ENCODE measurements around the gene HIVEP3.

The HIVEP3 gene

DNA sequence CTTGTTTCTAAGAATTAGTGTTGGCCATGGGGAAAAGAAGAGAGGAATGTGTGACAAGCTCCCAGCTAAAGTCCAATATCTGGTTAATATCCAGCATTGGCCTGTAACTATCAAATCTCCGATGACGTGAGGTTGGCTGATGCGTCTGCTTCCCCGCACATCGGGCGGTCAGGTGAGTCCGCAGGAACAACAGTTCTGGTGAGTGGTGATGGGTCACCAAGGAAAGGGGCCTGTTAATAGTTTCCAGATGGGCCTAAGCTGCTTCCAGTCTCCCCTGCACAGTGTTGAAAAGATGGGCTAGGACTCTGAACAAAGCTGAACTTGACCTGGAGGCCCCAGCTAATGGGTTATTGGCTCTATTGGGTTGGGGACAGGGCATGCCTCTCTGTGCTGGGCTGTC lies 241.1 kb downstream of the HIVEP3 start:
- no peak for DNase-seq

GRCh38 chr1:41675401-41675800 lies 243.3 kb downstream of the HIVEP3 start:
- no peak for DNase-seq

DNA sequence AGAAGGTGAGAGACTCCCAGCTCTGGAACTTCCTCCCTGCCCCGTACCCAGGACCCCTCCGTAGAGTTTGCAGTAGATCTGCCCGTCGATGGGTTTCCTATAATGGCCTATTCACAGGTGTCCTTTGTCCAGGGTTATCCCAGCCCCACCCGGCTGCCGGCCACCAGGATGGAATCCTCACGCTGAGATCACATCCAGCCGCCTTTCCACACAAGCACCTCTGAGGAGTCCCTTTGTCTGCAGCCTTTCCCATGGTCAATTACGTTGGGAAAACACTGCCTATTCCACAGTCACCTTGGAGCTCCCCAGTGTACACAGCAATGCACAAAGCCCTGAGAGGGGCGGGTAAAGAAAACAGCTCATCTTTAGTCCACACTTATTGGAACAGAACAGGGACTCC lies 244.2 kb downstream of the HIVEP3 start:
- no peak for DNase-seq

DNA sequence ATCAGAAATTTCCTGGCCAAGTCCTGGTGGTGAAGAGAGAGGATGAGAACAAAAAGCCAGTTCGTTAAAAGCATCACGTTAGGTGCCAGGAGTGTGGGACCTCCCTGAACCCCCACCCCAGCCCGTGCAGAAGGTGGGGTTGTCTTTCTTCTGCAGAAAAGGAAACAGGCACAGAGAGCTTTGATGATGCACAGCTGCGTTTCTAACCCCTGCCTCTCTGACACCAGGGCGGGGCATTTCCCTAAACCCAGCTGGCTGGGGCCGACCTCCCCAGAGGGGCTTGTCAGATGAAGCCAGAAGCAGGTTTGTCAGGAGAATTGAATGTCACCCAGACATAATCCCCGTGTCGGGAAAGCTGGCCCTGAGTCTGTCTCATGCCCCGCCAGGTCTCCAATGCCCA lies 244.9 kb downstream of the HIVEP3 start:
- peak; percentile 8 for DNase-seq

GRCh38 chr1:41673378-41673777 lies 245.3 kb downstream of the HIVEP3 start:
- peak; percentile 57 for DNase-seq

GRCh38 chr1:41672641-41673361 lies 245.9 kb downstream of the HIVEP3 start:
- DNase-seq, result peak; percentile 25

DNA sequence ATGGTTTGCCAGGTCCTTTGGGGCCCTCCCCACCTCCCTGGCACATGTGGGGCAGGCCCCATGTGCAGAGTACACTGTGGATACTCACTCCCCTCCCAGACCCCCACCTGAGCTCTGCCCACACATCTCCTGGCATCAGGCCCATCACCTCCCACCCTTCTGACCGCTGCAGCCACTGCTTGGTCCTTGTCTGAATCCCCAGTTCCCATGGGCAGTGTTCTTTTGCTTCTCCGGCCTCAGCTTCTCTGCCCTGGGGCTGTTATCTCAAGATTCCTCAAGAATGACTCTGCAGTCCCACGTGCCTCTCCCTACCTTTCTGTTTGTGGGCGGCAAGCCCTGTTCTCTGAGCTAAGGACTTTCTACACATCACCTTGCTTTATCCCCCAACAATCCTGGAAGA lies 246.5 kb downstream of the HIVEP3 start:
- DNase-seq, result no peak

GRCh38 chr1:41671116-41671755 lies 247.5 kb downstream of the HIVEP3 start:
- no peak for DNase-seq

DNA sequence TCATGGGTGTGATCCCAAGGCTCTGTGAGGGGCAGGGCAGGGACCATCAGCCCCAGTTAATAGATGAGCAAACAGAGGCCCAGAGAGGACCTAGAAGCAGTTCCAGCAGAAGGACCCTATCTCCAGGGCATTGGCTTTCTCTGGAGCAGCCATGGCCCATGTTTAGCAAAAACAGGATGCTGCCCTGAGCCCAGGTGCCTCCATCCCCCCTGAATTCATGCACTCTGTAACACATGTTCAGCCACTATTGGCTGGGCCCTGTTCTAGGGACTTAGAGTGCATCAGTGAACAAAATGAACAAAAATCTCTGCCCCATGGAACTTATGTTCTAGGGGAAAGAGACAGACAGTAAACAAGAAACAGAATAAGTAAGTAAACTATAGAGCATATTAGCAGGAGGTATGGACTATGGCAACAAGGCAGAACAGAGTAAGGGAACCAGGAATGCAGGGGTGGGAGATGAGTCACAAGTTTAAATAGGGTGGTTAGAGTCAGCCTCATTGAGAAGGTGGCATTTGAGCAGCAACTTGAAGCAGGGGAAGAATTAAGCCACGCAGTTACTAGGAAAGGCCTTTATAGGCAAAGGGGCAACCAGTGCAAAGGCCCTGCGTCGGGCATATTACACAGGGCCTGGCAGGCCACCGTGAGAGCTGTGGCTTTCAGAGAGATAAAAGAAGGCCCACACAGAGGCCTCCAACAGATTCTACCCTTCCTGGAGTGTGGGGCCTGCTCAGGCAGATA lies 248.3 kb downstream of the HIVEP3 start:
- DNase-seq, result peak; percentile 5

GRCh38 chr1:41668967-41669366 lies 249.8 kb downstream of the HIVEP3 start:
- DNase-seq, result no peak

- no peak for DNase-seq
These were observed 250.6 kb downstream of the HIVEP3 start for GRCh38 chr1:41668054-41668660.

- DNase-seq, result no peak
These were observed 251.6 kb downstream of the HIVEP3 start for GRCh38 chr1:41666981-41667631.

DNA sequence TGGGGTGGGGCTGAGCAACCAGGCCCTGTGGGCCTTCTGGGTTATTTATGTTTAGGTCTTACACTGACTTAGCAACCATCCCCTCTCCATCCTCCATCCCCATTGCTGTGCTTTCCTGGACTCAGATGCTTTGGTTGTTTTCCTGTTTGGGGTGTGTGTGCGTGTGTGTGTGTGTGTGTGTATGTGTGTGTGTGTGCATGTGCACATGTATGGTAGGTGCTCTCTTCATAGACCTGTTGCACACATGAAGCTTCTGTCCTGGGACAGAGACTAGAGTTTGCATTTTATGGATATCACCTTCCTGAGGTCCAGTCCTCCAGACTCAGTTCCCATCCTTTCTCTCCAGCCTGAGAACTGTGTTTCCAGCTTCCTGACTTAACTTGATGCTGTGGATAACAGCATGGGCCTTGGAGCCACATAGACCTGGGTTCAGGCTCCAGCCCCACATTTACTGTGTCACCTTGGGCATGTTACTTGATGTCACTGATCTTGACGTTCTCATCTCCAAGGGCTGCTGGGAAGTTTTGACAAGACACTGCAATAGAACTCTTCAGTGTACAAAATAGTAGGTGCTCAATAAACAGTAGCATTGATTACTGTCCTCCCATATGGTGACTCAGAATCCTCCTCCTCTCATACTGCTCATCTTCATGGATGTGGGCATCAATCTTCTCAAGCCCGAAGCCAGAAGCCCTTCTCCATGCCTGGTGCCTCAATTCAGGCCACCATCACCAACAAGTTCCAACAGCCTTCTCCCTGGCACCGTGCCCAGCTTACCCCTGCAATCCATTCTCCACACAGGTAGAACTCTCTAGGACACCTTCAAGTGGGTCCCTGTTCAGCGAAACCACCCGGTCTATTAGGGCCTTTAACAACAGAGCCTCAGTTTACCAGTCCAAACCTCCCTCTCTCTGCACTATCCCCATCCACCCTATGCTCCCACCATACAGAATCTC lies 252.5 kb downstream of the HIVEP3 start:
- DNase-seq, result no peak

- no peak for DNase-seq
These were observed 253.7 kb downstream of the HIVEP3 start for GRCh38 chr1:41664861-41665640.

DNA sequence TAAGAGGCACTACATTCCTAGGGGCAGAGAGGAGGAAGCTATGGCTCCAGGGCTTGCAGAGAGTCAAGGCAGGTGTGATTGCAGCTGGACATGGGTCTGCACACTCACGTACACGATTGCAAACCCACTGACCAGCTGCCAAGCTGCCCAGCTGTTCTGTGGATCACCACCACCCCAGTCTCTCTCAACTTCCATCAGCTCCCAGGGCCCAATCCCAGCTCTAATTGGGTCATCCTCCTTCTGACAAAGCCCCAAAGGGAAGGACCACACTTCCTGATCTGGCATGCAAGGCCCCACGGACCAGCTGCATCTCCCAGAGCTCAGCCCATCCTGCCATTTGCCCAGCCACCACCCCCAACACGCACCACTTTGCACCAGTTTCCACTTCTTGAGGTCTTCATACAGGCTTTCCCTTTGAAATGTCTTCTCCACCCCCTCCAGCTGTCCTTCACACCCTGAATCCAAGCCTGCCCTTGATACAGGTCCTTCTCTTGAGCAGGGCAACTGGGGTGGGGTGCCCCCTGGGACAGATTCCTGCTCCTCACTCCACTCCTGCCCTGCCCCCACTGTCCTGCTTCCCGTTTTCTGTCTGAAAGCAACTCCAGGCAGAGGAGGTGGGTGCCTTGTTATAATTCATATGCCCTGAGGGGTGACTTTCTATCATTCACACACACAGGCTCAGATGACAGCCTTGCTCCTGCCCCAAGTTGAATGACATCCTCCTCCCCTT lies 254.9 kb downstream of the HIVEP3 start:
- DNase-seq, result no peak

- no peak for DNase-seq
These were observed 255.8 kb downstream of the HIVEP3 start for GRCh38 chr1:41662765-41663437.

DNA sequence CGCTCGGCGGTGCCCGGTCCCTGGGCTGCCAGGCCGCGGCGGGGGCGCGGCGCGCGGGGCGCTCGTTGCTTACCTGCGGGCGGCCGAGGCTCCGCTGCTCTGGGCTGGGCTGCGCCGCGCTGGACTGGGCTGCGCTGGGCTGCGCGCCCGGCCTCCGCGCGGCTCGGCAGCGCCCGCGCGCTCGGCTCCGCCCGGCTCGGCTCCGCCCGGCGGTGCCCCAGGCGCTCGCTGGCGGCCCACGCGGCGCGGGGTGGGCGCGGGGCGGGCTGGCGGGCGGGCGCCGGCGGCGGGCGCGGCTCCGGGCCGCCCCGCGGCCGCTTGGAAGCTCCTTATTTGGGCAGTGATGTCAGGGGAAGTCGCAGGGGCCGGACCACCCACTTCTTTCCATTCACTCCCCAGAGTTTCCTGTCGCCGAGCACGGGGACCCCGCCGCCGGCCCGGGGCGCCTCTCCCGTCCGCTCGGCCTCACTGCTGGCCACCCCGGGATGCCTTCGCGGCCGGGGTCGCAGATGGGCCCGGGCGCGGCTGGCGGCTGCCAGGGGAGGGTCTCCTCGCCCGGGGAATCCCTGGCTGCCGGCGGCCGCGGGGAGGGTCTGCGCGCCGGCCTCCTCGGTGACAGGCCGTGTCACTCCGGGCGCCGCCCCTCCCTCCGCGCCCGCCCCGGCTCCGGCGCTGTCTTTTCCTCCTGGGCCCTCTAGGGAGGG lies 256.5 kb downstream of the HIVEP3 start:
- DNase-seq, result peak; percentile 52

GRCh38 chr1:41661428-41662060 lies 257.2 kb downstream of the HIVEP3 start:
- DNase-seq, result no peak
